CD4-positive, alpha-beta T cell treated with Interleukin-15 for 1 hour (primary cell): ENCODE results near the gene HECTD2.
"Not testable (repeated sequence)": the region's sequence is repeated elsewhere in the genome, so short reads cannot be mapped to it uniquely, and the experiment has no call there.

Source experiments
- DNase-seq: peaks from one replicate; pipeline ENCODE4 v3.0.0-alpha.2; 2020

The HECTD2 gene

GRCh38 chr10:91477236-91477635, 67.1 kb downstream of the HECTD2 start:
- no peak for DNase-seq

- no peak for DNase-seq
These were observed 69.4 kb downstream of the HECTD2 start for GRCh38 chr10:91479583-91479982.

- DNase-seq, result no peak
These were observed 77.9 kb downstream of the HECTD2 start for GRCh38 chr10:91487911-91488582.

- no peak for DNase-seq
These were observed 83.2 kb downstream of the HECTD2 start for GRCh38 chr10:91493313-91493712.

GRCh38 chr10:91495402-91495801, 85.3 kb downstream of the HECTD2 start:
- DNase-seq, result no peak

- DNase-seq, result no peak
These were observed 85.9 kb downstream of the HECTD2 start for GRCh38 chr10:91496016-91496415.

- DNase-seq, result no peak
These were observed 101.6 kb downstream of the HECTD2 start for GRCh38 chr10:91511549-91512330.

GRCh38 chr10:91512458-91512857, 102.3 kb downstream of the HECTD2 start:
- DNase-seq, result no peak

- no peak for DNase-seq
These were observed 103.7 kb downstream of the HECTD2 start for GRCh38 chr10:91513598-91514424.

GRCh38 chr10:91514787-91515186, 104.6 kb downstream of the HECTD2 start:
- DNase-seq, result no peak

- DNase-seq, result no peak
These were observed 107.2 kb downstream of the HECTD2 start for GRCh38 chr10:91517394-91517793.

GRCh38 chr10:91519899-91520514, 109.9 kb downstream of the HECTD2 start:
- no peak for DNase-seq

- no peak for DNase-seq
These were observed 110.5 kb downstream of the HECTD2 start for GRCh38 chr10:91520661-91521060.

GRCh38 chr10:91521439-91521838, 111.3 kb downstream of the HECTD2 start:
- no peak for DNase-seq

GRCh38 chr10:91525896-91526712, 116.0 kb downstream of the HECTD2 start:
- DNase-seq, result no peak

GRCh38 chr10:91528080-91528479, 117.9 kb downstream of the HECTD2 start:
- no peak for DNase-seq

GRCh38 chr10:91528768-91529167, 118.6 kb downstream of the HECTD2 start:
- DNase-seq, result no peak

GRCh38 chr10:91534789-91535188, 124.6 kb downstream of the HECTD2 start:
- DNase-seq, result not testable (repeated sequence)

GRCh38 chr10:91536111-91536510, 126.0 kb downstream of the HECTD2 start:
- no peak for DNase-seq

GRCh38 chr10:91536733-91537132, 126.6 kb downstream of the HECTD2 start:
- DNase-seq, result no peak

- DNase-seq, result no peak
These were observed 127.7 kb downstream of the HECTD2 start for GRCh38 chr10:91537614-91538383.
